GM21786 (cell line): ENCODE data around the gene TRANK1.
"Not testable (repeated sequence)": the region's sequence is repeated elsewhere in the genome, so short reads cannot be mapped to it uniquely, and the experiment has no call there.

Source experiments
- ATAC-seq: cut with Tn5 transposase; IDR thresholded peaks from one replicate; pipeline ENCODE4 v1.9.1; 2021; ENCODE audit not compliant: unreplicated experiment

TRANK1 gene

GRCh38 chr3:36920884-36921567 lies 23.8 kb downstream of the TRANK1 start:
- ATAC-seq: no peak

- ATAC-seq: no peak
These were observed 25.3 kb downstream of the TRANK1 start for GRCh38 chr3:36919439-36920160.

- ATAC-seq: peak; percentile 95
These were observed 26.8 kb downstream of the TRANK1 start for GRCh38 chr3:36918050-36918449.

GRCh38 chr3:36911990-36912804 lies 32.7 kb downstream of the TRANK1 start:
- peak; percentile 94 for ATAC-seq

GRCh38 chr3:36909666-36910065 lies 35.2 kb downstream of the TRANK1 start:
- ATAC-seq: no peak

GRCh38 chr3:36909181-36909580 lies 35.7 kb downstream of the TRANK1 start:
- no peak for ATAC-seq

GRCh38 chr3:36908647-36909180 lies 36.1 kb downstream of the TRANK1 start:
- no peak for ATAC-seq

GRCh38 chr3:36907911-36908646 lies 36.8 kb downstream of the TRANK1 start:
- no peak for ATAC-seq

- ATAC-seq: no peak
These were observed 38.2 kb downstream of the TRANK1 start for GRCh38 chr3:36906504-36907149.

GRCh38 chr3:36905545-36905944 lies 39.3 kb downstream of the TRANK1 start:
- ATAC-seq: no peak

GRCh38 chr3:36904641-36905040 lies 40.2 kb downstream of the TRANK1 start:
- no peak for ATAC-seq

GRCh38 chr3:36904065-36904464 lies 40.8 kb downstream of the TRANK1 start:
- ATAC-seq: not testable (repeated sequence)

GRCh38 chr3:36903119-36903882 lies 41.6 kb downstream of the TRANK1 start:
- no peak for ATAC-seq

- ATAC-seq: no peak
These were observed 43.3 kb downstream of the TRANK1 start for GRCh38 chr3:36901588-36901987.

GRCh38 chr3:36900474-36901443 lies 44.1 kb downstream of the TRANK1 start:
- no peak for ATAC-seq

GRCh38 chr3:36895496-36896409 lies 49.1 kb downstream of the TRANK1 start:
- ATAC-seq: no peak

GRCh38 chr3:36894914-36895313 lies 49.9 kb downstream of the TRANK1 start:
- ATAC-seq: no peak
